Jurkat, Clone E6-1 (cell line): ENCODE data around the gene AMH.

ENCODE experiments used
- DNase-seq: peaks from one replicate; pipeline ENCODE4 v3.0.0-alpha.2; 2011; ENCODE audit warnings: low read depth, low spot score
- H3K4me3 ChIP-seq: 2 replicates; pipeline ENCODE4 v1.5.1; 2011; ENCODE audit warnings: mild to moderate bottlenecking, low read length, control low read depth, moderate library complexity

AMH gene

GRCh38 chr19:2232286-2233151, 16.6 kb upstream of the AMH start:
- no peak for DNase-seq

GRCh38 chr19:2233601-2234280, 15.4 kb upstream of the AMH start:
- no peak overlapping the region for H3K4me3 ChIP-seq
- no peak for DNase-seq

More at GRCh38 chr19:2232286-2233151, 16.6 kb upstream of the AMH start:
- H3K4me3 ChIP-seq: no peak overlapping the region

DNA sequence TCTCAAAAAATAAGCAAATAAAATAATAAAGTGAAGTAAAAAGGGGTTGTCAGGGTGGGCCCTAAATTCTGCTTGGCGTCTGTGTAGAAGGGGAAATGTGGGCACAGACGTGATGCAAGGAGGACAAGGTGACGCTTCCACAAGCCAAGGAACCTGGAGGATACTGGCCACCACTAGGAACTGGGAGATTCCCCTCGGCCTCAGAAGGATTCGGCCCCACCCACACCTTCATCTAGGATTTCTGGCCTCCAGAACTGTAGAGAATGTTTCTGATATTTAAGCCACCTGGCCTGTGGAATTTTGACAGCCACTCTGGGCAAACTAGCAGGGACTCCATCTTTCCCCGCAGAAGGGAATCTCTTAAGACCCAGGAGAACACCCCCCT, 14.1 kb upstream of the AMH start:
- peak overlapping the region; percentile 83 for H3K4me3 ChIP-seq
- no peak for DNase-seq

- no peak for DNase-seq
- peak overlapping the region; percentile 83 for H3K4me3 ChIP-seq
These were observed 13.6 kb upstream of the AMH start for GRCh38 chr19:2235381-2236063.

DNA sequence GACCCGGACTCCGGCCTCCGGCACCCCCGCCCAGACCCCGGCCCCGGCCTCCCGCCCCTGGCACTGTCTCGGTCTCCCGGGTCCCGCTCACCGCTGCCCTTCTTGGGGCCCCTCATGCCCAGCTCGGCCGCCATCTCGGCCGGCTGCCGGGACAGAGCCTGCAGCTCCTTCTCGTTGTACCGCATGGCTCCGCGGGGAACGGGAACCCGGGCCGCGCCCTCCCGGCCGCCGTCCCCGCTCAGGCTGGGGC, 13.1 kb upstream of the AMH start:
- peak overlapping the region; percentile 83 for H3K4me3 ChIP-seq
- no peak for DNase-seq

GRCh38 chr19:2236314-2237050, 12.6 kb upstream of the AMH start, which contains the start of the genes PLEKHJ1 and SF3A2:
Gene PLEKHJ1, minus strand, starts transcription at chr19:2236329. Its CDS starts 81 bp downstream, at chr19:2236248.
Gene SF3A2, plus strand, starts transcription at chr19:2236824. Its CDS starts 6,595 bp downstream, at chr19:2243419.
- DNase-seq: peak; percentile 95
- H3K4me3 ChIP-seq: peak within 1 kb of the TSS; percentile 83

DNA sequence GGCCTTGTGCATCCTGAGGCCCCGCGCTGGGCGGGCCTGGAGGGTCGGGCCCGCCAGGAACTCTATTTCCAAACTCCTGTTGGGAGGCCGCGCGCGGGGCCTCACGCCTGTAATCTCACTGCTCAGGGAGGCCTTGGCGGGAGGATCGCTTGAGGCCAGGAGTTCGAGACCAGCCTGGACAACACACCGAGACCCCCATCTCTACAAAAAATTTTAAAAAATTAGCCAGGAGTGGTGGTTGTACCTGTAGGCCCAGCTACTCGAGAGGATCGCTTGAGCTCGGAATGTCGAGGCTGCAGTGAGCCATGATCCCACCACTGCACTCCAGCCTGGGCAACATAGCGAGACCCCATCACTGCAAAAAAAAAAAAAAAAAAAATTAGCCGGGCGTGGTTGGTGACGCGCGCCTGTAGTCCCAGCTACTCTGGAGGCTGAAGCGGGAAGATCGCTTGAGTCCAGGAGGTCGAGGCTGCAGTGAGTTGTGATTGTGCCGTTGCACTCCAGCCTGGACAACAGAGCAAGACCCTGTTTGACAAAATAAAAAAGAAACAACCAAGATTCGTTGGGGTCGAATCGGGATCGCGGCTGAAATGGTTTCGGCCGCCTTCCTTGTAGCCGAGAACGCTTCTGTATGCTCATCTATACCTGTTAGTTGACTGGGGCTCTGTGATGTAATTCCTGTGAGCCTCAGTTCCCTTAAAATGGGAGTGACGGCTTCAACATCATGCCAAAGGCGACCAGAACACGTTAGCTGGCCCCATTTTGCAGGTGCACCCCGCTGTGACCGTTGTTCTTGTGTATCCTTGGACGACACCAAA, 11.9 kb upstream of the AMH start:
- H3K4me3 ChIP-seq: peak overlapping the region; percentile 83
- DNase-seq: no peak

DNA sequence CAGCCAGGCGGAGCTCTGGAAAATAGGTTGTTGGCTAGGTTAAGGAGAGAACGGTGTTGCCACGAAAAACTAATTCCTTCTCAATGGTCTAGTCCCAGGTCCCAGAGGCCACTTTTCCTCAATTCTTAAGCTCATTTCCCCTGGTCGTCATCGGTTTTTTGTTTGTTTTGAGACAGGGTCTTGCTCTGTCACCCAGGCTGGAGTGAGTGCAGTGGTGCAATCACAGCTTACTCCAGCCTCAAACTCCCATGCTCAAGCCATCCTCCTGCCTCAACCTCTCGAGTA, 11.3 kb upstream of the AMH start:
- peak overlapping the region; percentile 83 for H3K4me3 ChIP-seq
- no peak for DNase-seq

DNA sequence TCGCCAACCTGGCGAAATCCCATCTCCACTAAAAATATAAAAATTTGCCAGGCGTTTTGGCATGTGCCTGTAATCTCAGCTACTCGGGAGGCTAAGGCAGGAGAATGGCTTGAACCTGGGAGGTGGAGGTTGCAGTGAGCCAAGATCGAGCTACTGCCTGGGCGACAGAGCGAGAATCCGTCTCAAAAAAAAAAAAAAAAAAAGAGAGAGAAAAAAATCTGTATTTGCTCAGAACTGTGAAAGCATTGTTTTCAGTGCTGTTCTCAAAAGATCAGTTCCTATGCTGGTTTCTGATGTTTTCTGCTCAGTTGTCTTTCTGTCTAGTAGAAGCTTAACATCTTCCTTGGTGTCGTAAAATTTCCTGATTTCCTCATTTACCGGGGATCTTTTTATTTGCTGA, 9.9 kb upstream of the AMH start:
- H3K4me3 ChIP-seq: peak overlapping the region; percentile 36
- no peak for DNase-seq

GRCh38 chr19:2239771-2240770, 9.1 kb upstream of the AMH start:
- H3K4me3 ChIP-seq: peak overlapping the region; percentile 36
- peak; percentile 72 for DNase-seq

DNA sequence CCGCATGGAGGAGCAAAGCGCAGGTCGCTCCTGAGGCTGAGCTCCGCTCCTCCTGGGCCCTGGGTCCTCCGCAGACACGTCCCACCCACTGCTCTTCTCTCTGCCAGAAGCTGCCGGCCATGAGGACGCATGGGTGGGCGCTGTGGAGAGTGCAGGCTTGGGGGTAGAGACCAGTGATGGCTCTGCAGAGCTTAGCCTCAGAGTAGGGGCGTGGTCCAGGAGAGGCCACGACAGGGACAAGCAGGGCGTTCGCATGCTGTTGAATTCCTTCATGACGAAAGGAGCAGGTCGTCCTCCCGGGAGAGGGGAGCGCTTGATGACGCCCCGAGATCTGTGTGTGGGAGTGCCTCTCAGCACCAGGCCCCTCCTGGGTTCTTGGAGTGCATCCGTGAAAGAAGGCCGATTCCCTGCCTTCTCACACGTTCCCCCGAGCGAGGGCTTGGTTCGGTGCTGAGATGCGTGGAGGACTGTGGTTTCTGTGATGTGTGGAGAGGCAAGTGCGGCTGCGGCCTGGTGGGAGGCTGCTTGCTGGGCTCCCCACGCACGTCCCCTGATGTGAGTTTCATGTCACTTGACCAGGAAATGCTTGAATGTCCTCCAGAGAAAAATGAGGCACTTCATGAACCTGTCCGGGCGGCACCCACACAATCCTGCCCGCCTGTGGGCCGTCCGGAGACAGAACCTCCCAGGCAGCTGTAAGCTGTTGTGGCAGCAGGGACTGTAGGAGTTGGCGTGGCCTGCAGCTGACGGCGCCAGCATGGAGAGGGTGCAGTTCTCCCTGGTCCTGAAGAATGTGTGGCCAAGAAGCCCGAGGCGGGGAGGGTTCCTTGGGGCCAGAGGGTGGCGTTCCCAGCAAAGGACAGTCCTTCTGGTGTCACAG, 8.0 kb upstream of the AMH start:
- DNase-seq: no peak
- no peak overlapping the region for H3K4me3 ChIP-seq

DNA sequence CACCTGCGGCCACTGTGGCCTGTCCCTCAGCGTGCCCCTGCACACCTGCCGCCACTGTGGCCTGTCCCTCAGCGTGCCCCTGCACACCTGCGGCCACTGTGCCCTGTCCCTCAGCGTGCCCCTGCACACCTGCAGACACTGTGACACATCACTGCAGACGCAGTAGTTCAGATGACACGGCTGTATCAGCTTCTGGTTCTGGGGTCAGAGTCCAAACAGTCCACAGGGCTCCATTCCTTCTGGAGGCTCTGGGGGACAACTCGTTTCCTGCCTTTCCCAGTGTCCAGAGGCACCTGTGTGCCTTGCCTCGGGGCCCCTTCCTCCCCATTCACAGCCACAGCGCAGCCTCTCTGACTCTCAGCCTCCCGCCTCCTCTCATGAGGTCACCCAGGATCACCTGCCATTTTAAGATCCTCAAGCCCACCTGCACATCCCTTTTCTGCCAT, 7.0 kb upstream of the AMH start:
- DNase-seq: no peak
- no peak overlapping the region for H3K4me3 ChIP-seq

- no peak for DNase-seq
- H3K4me3 ChIP-seq: no peak overlapping the region
These were observed 6.3 kb upstream of the AMH start for GRCh38 chr19:2242816-2243215.

DNA sequence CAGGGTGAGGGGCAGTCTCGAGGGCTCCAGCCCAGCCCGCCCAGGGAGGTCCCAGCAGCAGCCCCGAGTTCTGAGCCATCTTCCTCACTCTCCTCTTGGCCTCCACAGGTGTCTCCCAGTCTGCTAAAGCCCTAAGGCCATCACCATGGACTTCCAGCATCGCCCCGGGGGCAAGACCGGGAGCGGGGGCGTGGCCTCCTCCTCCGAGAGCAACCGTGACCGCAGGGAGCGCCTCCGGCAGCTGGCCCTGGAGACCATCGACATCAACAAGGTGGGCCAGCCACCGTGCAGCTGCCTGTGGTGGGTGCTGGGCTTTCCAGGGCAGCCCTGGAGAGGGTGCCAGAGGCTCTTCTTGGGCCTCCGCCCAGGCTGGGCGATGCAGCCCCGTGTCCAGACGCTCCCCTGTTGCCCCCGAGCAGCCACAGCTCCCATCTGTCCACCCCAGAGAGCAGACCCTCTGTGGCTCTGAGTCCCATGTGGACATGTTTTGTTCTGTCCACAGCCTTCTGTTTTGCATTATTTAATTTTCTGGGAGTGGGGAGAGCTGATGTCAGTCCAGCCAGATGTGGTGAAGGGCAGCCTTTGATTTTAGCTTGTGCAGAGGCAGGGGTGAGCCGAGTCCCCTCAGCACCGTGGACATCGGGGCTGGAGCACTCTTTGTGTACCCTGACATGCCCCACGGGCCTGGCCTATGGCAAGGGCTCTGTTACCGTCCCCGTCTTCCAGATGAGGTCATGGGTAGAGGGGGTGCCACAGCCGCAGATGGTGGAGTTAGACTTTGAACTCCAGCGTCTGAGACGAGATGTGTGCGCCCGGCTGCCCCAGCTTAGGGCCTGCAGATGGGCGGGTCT, 5.6 kb upstream of the AMH start:
- DNase-seq: no peak
- no peak overlapping the region for H3K4me3 ChIP-seq

- H3K4me3 ChIP-seq: no peak overlapping the region
- no peak for DNase-seq
These were observed 5.1 kb upstream of the AMH start for GRCh38 chr19:2244125-2244411.

DNA sequence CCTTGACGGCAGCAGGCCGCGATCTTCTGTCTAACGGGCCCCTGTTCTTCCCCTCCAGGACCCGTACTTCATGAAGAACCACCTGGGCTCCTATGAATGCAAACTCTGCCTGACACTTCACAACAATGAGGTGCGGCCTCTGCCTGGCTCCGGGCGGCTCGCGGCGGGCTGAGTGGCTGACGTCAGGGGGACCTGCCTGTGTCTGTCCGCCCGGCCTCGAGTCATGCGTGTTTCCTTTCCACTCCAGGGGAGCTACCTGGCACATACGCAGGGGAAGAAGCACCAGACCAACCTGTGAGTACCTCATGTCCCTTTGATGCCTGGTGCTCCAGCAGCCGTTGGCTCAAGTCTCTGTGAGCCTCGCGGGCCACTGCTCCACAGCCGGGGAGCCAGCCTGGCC, 4.6 kb upstream of the AMH start:
- no peak for DNase-seq
- no peak overlapping the region for H3K4me3 ChIP-seq
